ENCODE results near the gene TFEB.
A peak's percentile ranks its signal among the peaks of the same experiment; 100 is the strongest.

The TFEB gene

DNA sequence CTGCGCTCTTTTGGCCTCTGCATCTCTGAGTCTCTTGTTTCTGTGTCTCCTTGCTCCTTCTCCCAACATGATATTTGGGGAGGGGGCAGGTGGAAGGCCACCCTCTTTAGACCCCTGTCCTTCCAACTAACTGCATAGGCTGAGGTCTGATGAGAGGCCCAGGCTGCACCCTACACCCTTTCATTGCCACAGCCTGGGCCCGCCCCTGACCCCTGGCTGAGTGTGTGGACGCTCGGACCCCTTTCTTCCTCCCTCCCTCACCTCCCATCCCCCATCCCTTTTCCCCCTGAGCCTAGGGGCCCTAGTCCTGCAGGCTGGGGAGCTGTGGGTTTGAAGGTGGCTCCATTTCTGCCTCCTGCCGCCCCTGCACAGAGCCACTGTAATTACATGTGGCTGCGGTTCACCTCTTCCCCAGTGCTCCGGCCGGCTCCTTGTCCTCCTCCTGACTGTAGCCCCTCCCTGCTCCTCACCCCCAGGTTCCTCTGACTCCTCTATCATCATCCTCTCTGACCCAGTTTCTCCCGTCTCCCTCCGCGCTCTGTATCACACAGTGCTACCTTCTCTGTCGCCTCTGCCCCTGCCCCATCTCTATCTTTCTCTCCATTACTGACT is 90.3 kb downstream of the TFEB start:
- TF ChIP-seq, protein P1, sequence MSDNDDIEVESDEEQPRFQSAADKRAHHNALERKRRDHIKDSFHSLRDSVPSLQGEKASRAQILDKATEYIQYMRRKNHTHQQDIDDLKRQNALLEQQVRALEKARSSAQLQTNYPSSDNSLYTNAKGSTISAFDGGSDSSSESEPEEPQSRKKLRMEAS (IDR thresholded peaks at IDR 0.05) = no peak
- TF ChIP-seq EP300 (IDR thresholded peaks at IDR 0.05; ENCODE audit: borderline replicate concordance) (no peak), ZBTB7A (IDR thresholded peaks at IDR 0.05; ENCODE audit: low read depth) (no peak), TCF12 (IDR thresholded peaks at IDR 0.05; ENCODE audit: low read depth) (no peak), NFIC (IDR thresholded peaks at IDR 0.05) (no peak)

DNA sequence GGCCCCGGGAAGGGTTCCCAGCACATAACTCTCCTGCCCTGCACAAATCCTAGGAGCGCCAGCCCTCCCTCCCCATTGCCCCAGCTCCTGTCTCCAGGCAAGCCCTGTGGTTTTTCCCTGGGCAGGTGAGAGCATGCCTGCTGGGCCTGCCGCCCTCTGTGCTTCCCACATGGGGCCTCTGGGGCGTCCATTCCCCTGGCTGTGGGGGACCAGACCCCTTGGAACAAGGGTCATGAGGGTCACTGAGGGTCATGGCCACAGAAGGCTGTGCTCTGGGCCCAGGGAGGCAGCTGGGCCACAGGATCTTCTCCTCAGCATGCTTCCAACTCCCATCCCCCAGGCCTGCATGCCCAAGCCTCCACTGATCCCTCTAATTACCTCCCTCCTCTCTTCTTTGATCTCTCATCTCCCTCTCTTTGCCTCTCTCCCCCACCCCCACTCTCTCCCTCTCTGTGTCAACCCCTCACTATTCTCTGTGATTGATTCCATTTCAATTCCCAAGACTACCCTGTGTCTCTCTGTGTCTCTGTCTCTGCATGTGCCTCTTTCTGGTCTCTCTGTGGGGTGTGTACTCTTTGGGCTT is 91.0 kb downstream of the TFEB start:
- TF ChIP-seq TCF12 (IDR thresholded peaks at IDR 0.05; ENCODE audit: low read depth) (no peak), TEAD4 (IDR thresholded peaks at IDR 0.05) (no peak)

DNA sequence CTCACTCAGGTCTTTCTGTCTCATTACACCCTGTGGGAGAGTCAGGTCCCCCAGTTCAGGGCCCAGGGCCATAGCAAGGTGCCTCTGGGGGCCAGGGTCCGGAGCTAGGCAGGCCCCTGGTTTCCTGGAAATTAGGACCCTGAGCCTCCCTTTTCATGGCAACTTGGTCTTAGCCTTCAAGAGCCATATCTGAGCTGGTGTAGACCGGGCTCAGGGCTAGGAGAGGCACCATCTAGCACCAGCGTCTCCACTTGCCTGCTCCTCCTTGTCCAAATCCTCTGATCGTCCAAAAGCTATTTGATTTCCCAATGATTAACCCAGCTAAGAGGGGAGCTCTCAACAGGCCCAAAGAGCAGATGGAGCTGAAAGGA is 91.5 kb downstream of the TFEB start:
- no peak for TF ChIP-seq CEBPB (IDR thresholded peaks at IDR 0.05)
- no peak for TF ChIP-seq ZBTB7A (IDR thresholded peaks at IDR 0.05; ENCODE audit: low read depth)

DNA sequence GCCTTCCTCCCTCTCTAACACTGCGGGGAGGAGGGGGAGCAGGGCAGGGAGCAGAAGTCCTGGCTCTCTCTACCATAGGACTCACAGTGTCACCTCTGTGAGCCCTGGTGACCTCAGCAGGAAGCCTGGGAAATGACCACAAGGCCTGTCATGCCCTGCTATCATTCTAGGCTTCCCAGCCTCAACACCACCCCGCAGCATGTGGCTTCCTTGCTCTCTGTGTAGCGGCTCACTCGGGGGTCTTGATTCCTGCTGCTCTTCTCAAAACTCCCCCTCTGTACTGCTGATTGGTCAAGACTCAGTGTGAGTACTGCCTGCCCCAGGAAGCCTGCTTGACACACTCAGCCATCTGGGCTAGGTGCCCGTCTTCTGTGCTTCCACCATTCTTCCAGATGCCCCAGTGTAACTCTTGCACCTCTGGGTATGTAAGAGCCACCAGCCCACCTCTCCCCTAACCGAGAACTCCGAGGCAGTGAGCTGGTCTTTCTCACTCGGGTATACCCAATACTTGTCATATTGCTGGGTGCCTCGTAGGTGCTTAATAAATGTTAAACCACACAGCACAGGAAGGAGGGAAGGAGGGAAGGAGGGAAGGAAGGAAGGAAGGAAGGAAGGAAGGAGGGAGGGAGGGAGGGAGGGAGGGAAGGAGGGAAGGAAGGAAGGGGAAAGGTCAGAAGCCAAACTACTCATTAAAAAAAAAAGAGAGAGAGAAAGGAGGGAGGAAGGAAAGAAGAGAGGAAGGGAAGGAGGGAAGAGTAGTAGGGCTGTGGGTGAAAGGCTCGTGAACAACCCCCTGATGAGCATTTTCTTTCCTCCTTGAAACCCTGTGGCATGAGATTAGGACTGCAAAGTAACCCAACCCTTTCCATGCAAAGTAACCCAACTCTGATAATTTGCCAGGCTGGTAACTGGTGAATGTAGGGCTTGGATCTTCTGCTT is 92.2 kb downstream of the TFEB start:
- TF ChIP-seq TEAD4 (IDR thresholded peaks at IDR 0.05) (no peak), EGR1 (IDR thresholded peaks at IDR 0.05) (no peak), RAD21 (IDR thresholded peaks at IDR 0.05; ENCODE audit: low read depth) (no peak), EP300 (IDR thresholded peaks at IDR 0.05; ENCODE audit: borderline replicate concordance) (no peak), ZBTB7A (IDR thresholded peaks at IDR 0.05; ENCODE audit: low read depth) (no peak), CEBPB (IDR thresholded peaks at IDR 0.05) (no peak), CREB1 (IDR thresholded peaks at IDR 0.05; ENCODE audit: low read depth) (no peak), FOXM1 (IDR thresholded peaks at IDR 0.05; ENCODE audit: borderline replicate concordance, low read depth) (no peak), YY1 (IDR thresholded peaks at IDR 0.05; ENCODE audit: low read depth) (no peak), NFIC (IDR thresholded peaks at IDR 0.05) (no peak), TAF1 (IDR thresholded peaks at IDR 0.05; ENCODE audit: low read depth) (no peak)
- TF ChIP-seq, protein P1 (IDR thresholded peaks at IDR 0.05) = no peak
- TF ChIP-seq, protein P2, sequence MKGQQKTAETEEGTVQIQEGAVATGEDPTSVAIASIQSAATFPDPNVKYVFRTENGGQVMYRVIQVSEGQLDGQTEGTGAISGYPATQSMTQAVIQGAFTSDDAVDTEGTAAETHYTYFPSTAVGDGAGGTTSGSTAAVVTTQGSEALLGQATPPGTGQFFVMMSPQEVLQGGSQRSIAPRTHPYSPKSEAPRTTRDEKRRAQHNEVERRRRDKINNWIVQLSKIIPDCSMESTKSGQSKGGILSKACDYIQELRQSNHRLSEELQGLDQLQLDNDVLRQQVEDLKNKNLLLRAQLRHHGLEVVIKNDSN (IDR thresholded peaks at IDR 0.05) = no peak
- TF ChIP-seq, protein P3, sequence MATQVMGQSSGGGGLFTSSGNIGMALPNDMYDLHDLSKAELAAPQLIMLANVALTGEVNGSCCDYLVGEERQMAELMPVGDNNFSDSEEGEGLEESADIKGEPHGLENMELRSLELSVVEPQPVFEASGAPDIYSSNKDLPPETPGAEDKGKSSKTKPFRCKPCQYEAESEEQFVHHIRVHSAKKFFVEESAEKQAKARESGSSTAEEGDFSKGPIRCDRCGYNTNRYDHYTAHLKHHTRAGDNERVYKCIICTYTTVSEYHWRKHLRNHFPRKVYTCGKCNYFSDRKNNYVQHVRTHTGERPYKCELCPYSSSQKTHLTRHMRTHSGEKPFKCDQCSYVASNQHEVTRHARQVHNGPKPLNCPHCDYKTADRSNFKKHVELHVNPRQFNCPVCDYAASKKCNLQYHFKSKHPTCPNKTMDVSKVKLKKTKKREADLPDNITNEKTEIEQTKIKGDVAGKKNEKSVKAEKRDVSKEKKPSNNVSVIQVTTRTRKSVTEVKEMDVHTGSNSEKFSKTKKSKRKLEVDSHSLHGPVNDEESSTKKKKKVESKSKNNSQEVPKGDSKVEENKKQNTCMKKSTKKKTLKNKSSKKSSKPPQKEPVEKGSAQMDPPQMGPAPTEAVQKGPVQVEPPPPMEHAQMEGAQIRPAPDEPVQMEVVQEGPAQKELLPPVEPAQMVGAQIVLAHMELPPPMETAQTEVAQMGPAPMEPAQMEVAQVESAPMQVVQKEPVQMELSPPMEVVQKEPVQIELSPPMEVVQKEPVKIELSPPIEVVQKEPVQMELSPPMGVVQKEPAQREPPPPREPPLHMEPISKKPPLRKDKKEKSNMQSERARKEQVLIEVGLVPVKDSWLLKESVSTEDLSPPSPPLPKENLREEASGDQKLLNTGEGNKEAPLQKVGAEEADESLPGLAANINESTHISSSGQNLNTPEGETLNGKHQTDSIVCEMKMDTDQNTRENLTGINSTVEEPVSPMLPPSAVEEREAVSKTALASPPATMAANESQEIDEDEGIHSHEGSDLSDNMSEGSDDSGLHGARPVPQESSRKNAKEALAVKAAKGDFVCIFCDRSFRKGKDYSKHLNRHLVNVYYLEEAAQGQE (IDR thresholded peaks at IDR 0.05; ENCODE audit: low read depth) = no peak

DNA sequence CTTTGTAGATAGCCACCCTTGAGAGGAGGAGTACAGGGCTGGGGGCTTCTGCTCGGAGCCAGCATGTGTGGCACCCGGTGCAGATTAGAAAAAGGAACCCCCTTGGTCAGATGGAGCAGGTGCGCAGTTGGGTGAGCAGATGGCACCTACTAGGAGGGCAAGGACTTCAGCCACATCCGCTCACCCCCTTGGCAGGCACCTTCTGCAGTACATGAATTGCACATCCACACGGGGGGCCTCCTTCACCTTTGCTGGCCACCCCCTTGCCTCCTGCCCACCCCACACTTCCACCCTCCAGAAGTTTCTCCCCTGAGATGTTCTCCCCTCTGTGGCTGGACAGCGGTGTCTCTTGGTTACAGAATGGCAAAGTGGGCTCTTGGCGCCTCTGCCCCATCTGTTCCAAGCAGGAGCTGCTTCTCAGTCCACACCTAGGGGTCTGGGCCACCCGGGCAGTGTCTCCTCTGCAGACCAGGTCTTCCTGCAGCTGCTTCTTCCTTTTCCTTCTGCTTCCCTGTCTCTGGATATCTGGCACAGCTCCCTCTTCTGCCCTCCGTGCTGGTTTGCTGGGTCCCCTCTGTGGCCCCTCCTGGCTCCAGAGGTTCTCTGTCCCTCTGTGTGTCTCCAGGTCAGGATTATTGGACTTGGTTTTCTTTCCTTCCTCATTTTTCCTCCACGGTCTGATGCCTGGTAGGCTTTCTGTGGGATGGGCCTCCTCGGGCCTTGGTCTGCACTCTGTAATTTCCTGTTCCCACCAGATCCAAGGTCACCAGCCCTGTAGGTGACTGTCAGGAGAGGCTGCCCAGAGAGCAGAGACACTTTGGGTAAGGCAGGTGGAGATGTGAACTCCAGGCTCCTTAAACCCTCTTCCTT is 93.1 kb downstream of the TFEB start:
- TF ChIP-seq, protein P3 (IDR thresholded peaks at IDR 0.05; ENCODE audit: low read depth) = no peak
- TF ChIP-seq ZBTB7A (IDR thresholded peaks at IDR 0.05; ENCODE audit: low read depth) = 0 out of 2 replicates have a peak, but pooled peaks have one; percentile 17

DNA sequence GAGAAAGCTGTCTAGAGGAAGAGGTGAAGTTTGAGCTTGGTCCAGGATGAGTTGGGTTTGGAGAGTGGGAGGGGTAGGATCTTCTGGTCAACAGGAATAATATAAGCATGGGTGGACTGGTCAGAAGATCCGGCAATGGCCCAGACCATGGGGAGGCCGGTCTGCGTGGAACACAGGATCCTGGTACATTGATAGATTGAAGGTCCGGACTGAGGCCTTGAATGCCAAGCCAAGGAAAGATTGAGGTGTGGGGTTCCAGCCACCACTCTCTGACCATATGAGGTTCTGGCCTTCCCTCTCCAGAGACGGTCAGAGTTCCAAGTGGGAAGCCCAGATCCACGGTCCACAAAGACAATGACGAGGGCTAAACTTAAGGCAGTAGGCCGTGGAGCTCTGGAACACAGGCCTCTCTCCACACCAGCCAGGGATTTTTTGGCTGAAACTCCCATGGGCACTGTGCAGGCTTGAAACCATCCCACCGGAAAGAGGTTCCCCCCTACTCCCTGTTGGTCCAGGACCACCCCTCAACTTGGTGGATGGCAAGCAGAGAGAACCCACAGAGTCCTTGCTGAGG is 94.0 kb downstream of the TFEB start:
- TF ChIP-seq, protein P2 (IDR thresholded peaks at IDR 0.05) = no peak
- TF ChIP-seq RAD21 (IDR thresholded peaks at IDR 0.05; ENCODE audit: low read depth) (no peak), FOXM1 (IDR thresholded peaks at IDR 0.05; ENCODE audit: borderline replicate concordance, low read depth) (no peak), TCF12 (IDR thresholded peaks at IDR 0.05; ENCODE audit: low read depth) (no peak), EGR1 (IDR thresholded peaks at IDR 0.05) (no peak), YY1 (IDR thresholded peaks at IDR 0.05; ENCODE audit: low read depth) (no peak), ZBTB7A (IDR thresholded peaks at IDR 0.05; ENCODE audit: low read depth) (no peak), CEBPB (IDR thresholded peaks at IDR 0.05) (no peak), EP300 (IDR thresholded peaks at IDR 0.05; ENCODE audit: borderline replicate concordance) (no peak), NFIC (IDR thresholded peaks at IDR 0.05) (no peak), TAF1 (IDR thresholded peaks at IDR 0.05; ENCODE audit: low read depth) (no peak), CREB1 (IDR thresholded peaks at IDR 0.05; ENCODE audit: low read depth) (no peak), TEAD4 (IDR thresholded peaks at IDR 0.05) (no peak)
- TF ChIP-seq, protein P3 (IDR thresholded peaks at IDR 0.05; ENCODE audit: low read depth) = no peak
- TF ChIP-seq, protein P1 (IDR thresholded peaks at IDR 0.05) = no peak

All from Ishikawa (cell line).